ENCODE data around the gene OLFML1.

DNA sequence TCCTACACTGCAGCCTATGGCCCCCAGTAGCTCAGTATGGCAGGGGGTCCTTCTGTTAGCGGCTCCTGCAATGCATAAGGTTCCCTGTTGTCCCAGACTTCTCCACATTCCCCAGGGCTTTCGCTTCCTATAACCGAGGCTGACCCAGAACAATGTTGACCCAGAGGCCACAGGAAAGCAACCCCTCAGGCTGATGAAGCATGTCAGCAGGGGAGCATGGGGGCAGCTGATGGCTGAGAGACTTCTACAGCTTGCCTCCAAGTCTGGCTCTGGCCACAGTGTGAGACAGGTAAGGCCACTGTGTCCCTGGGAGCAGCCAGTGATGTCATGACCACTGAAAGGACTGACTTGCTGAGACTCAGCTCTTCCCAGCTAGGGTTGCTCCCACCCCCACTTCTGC is 15.9 kb downstream of the OLFML1 start:
- TF ChIP-seq POLR2AphosphoS5 (IDR thresholded peaks at IDR 0.05; ENCODE audit: low read depth, low read length) (no peak), POLR2A (IDR thresholded peaks at IDR 0.05; ENCODE audit: low read depth, low read length) (no peak), SPI1 (IDR thresholded peaks at IDR 0.05; ENCODE audit: low read depth, low read length) (no peak)
